ENCODE measurements around the gene NUAK1. TPM values are rescaled to one million over a fixed set of nuclear protein-coding genes. Genes with fewer than 3 reads are reported as not detected.

The NUAK1 gene
- total RNA-seq, 1 experiment from 2014 or later, result 2.6 TPM

DNA sequence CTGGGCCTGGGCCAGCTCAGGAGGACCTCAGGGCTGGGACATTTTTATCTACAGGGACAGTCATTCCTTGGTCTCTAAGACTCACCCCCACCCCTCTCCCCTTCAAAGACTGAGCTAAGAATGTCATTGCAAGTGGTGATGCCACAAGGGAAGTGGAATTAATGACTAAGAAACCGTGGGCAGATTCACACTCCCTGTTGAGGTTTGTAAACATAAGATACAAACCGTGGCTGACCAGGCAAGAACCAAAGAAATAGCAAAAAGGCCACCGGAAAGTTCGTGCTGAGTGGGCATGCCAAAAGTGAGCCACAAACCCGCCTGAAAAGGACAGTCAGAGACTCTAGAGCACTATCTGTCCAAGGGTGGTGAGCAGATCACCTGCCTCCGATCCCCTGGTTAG, 25.7 kb downstream of the NUAK1 start:
- Mint-ChIP-seq H3K36me3 (ENCODE audit: insufficient read depth, unreplicated experiment) (no peaks in the 10 kb centered on the region), H3K27me3 (ENCODE audit: insufficient read depth, unreplicated experiment) (no peaks in the 10 kb centered on the region), H3K4me1 (ENCODE audit: insufficient read depth, unreplicated experiment) (peaks cover 42% of the 10 kb centered on the region), H3K27ac (ENCODE audit: low read depth, unreplicated experiment) (peak overlapping the region; percentile 88), H3K9me3 (ENCODE audit: unreplicated experiment) (no peaks in the 10 kb centered on the region), H3K4me3 (ENCODE audit: unreplicated experiment) (no peak overlapping the region)
- BruUV-seq (replicated peaks), result no TSS peak
- POLR2A ChIA-PET, result interaction anchor here (0.5 to 5.3 kb wide), 18 partner anchors 14 to 828 kb away, joined by 3 to 59 read pairs (median 4); partner anchors contain the start of gene NUAK1
- intact Hi-C loops (cut with micrococcal nuclease), result loop anchor here (2.0 kb wide), 1 partner anchor 22 kb away; no protein-coding TSS in a partner anchor
- CTCF ChIA-PET, result interaction anchor here (0.5 to 14.0 kb wide), 12 partner anchors 8 to 692 kb away, joined by 3 to 115 read pairs (median 4); partner anchors contain the start of gene NUAK1
- DNase-seq (ENCODE audit: unreplicated experiment), result peak; percentile 49
- TF ChIP-seq CTCF (IDR thresholded peaks at IDR 0.05; ENCODE audit: unreplicated experiment), result no peak

- H3K27me3 Mint-ChIP-seq (ENCODE audit: insufficient read depth, unreplicated experiment), result no peaks in the 10 kb centered on the region
- peak overlapping the region; percentile 88 for H3K27ac Mint-ChIP-seq (ENCODE audit: low read depth, unreplicated experiment)
- BruUV-seq (replicated peaks), result no TSS peak
- H3K36me3 Mint-ChIP-seq (ENCODE audit: insufficient read depth, unreplicated experiment), result no peaks in the 10 kb centered on the region
- TF ChIP-seq CTCF (IDR thresholded peaks at IDR 0.05; ENCODE audit: unreplicated experiment), result no peak
- ChIA-PET CTCF (interaction anchor here (0.5 to 14.0 kb wide), 12 partner anchors 11 to 692 kb away, joined by 3 to 115 read pairs (median 4); partner anchors contain the start of gene NUAK1), POLR2A (interaction anchor here (0.6 to 5.3 kb wide), 19 partner anchors 9 to 689 kb away, joined by 3 to 59 read pairs (median 4); partner anchors contain the start of gene NUAK1)
- intact Hi-C loops (cut with micrococcal nuclease), result loop anchor here (2.0 kb wide), 1 partner anchor 23 kb away; no protein-coding TSS in a partner anchor
- H3K4me1 Mint-ChIP-seq (ENCODE audit: insufficient read depth, unreplicated experiment), result peaks cover 49% of the 10 kb centered on the region
- no peak overlapping the region for H3K4me3 Mint-ChIP-seq (ENCODE audit: unreplicated experiment)
- DNase-seq (ENCODE audit: unreplicated experiment), result peak; percentile 93
- no peaks in the 10 kb centered on the region for H3K9me3 Mint-ChIP-seq (ENCODE audit: unreplicated experiment)
These were observed 26.5 kb downstream of the NUAK1 start for GRCh38 chr12:106112145-106112821.

DNA sequence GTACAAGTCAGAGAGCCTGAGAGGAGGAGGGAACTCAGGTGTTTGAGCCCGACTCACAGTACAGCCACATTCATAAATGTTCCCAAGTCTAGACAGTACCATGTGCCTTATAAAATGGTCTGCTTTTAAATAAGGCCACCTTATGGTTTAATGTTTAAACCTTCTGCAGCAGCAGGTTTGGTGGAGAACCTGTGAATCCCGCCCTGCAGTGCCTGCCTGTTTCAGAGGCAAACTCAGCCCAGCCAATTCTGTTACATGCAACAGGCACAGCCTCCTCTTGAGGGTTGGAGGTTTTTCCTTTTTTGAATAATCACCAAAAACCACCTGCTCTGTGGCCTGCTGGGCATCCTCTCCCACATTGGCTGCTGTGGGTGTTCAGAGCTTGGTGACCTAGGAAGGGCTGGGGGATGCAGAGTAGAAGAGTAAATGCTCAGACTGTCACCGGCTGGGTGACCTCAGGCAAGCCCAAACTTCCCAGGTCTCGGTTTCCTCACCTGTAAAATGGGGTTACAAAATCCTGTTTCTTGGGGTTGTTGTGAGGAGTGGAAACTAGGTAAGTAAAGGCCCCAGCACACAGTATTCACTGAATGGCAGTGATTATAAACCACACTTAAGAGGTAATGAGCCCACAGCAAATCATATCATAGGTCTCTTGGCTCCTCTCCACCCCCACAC, 28.0 kb downstream of the NUAK1 start:
- H3K36me3 Mint-ChIP-seq (ENCODE audit: insufficient read depth, unreplicated experiment), result no peaks in the 10 kb centered on the region
- peaks cover 63% of the 10 kb centered on the region for H3K4me1 Mint-ChIP-seq (ENCODE audit: insufficient read depth, unreplicated experiment)
- no peaks in the 10 kb centered on the region for H3K27me3 Mint-ChIP-seq (ENCODE audit: insufficient read depth, unreplicated experiment)
- no peak overlapping the region for H3K4me3 Mint-ChIP-seq (ENCODE audit: unreplicated experiment)
- BruUV-seq (replicated peaks), result no TSS peak
- no peaks in the 10 kb centered on the region for H3K9me3 Mint-ChIP-seq (ENCODE audit: unreplicated experiment)
- ChIA-PET POLR2A (interaction anchor here (5.3 kb wide), 1 partner anchor 24 kb away, joined by 59 read pairs; no protein-coding TSS in a partner anchor), CTCF (interaction anchor here (0.7 to 14.0 kb wide), 3 partner anchors 25 to 691 kb away, joined by 3 to 115 read pairs (median 10); partner anchors contain the start of gene NUAK1)
- no peak for DNase-seq (ENCODE audit: unreplicated experiment)
- intact Hi-C loops (cut with micrococcal nuclease), result no loop called here
- H3K27ac Mint-ChIP-seq (ENCODE audit: low read depth, unreplicated experiment), result no peak overlapping the region
- no peak for TF ChIP-seq CTCF (IDR thresholded peaks at IDR 0.05; ENCODE audit: unreplicated experiment)
